B cell (primary cell): ENCODE measurements around the gene AGO3. TPM values are rescaled to one million over a fixed set of nuclear protein-coding genes. Genes with fewer than 3 reads are reported as not detected.

Experiments
- ATAC-seq: fragments of 200-7000 bp; cut with Tn5 transposase; one replicate; pipeline ENCODE4 v1.10.0; 2021; ENCODE audit warnings: low read depth, mild to moderate bottlenecking, moderate number of reproducible peaks, moderate library complexity
- CTCF ChIA-PET: fragments of 350-600 bp; sonication (Branson Sonifier 250); formaldehyde crosslinking; loops from one replicate; lab custom pipeline; 2021; ENCODE audit warnings: antibody characterized with exemption, inconsistent platforms; lab: Charles Lee
- POLR2A ChIA-PET: fragments of 350-600 bp; sonication (Branson Sonifier 250); formaldehyde crosslinking; loops from one replicate; lab custom pipeline; 2021; ENCODE audit warnings: antibody characterized with exemption; lab: Charles Lee
- DNase-seq: peaks from one replicate; pipeline ENCODE4 v3.0.0; 2013
- H2AFZ ChIP-seq: 2 replicates; pipeline ENCODE4 v1.6.1; 2012; ENCODE audit warnings: mild to moderate bottlenecking, low read depth, low read length; ENCODE audit not compliant: insufficient read depth, poor library complexity, severe bottlenecking
- H3K27ac ChIP-seq, 2 donors: 1 replicate in 1 of 2; 2 replicates in 1 of 2; pipeline ENCODE4 v1.5.1; 2012 to 2013; ENCODE audit warnings: low read length in 2 of 2, mild to moderate bottlenecking in 2 of 2, moderate library complexity in 1 of 2
- H3K27me3 ChIP-seq, 4 experiments: fragments of 200-600 bp in 1 of 4; sonication (generic) in 1 of 4; replicated peaks in 1 of 4; 1 replicate in 2 of 4; 2 replicates in 2 of 4; pipeline versions ENCODE4 v1.6.1 to v1.7.0; 2013 to 2016; ENCODE audit warnings: low read length in 3 of 4, mild to moderate bottlenecking in 2 of 4, mixed read lengths in 1 of 4, moderate library complexity in 1 of 4; ENCODE audit not compliant: insufficient read depth in 4 of 4, control insufficient read depth in 3 of 4; ENCODE audit errors: control extremely low read depth in 1 of 4
- H3K36me3 ChIP-seq, 2 experiments: replicated peaks in 1 of 2; 1 replicate in 1 of 2; 2 replicates in 1 of 2; pipeline versions ENCODE4 v1.6.1 to v1.7.1; 2013; ENCODE audit warnings: low read length in 1 of 2; ENCODE audit not compliant: insufficient read depth in 2 of 2, control insufficient read depth in 1 of 2; ENCODE audit errors: control extremely low read depth in 1 of 2, extremely low read depth in 1 of 2
- H3K4me1 ChIP-seq, 2 donors: fragments of 200-600 bp in 1 of 2; sonication (generic) in 1 of 2; 1 replicate in 1 of 2; 2 replicates in 1 of 2; pipeline versions ENCODE4 v1.5.1 to v1.6.1; 2013 to 2017; ENCODE audit warnings: low read length in 2 of 2; ENCODE audit not compliant: control insufficient read depth in 2 of 2, insufficient read depth in 2 of 2
- H3K4me2 ChIP-seq: replicated peaks from 2 replicates; pipeline ENCODE3; 2012; ENCODE audit warnings: mild to moderate bottlenecking, low read depth, low read length; ENCODE audit not compliant: poor library complexity, severe bottlenecking
- H3K4me3 ChIP-seq, 5 experiments: fragments of 200-600 bp in 1 of 5; sonication (generic) in 1 of 5; 1 replicate in 3 of 5; 2 replicates in 2 of 5; pipeline versions ENCODE4 v1.5.1 to v1.7.0; 2011 to 2016; ENCODE audit warnings: low read length in 4 of 5, mild to moderate bottlenecking in 4 of 5, low read depth in 2 of 5, control low read depth in 1 of 5, moderate library complexity in 1 of 5; ENCODE audit not compliant: insufficient read depth in 1 of 5; ENCODE audit errors: control extremely low read depth in 1 of 5, extremely low read depth in 1 of 5
- H3K79me2 ChIP-seq: fragments of 200-600 bp; sonication (generic); one replicate; pipeline ENCODE4 v1.6.0; 2016; ENCODE audit warnings: low read length; ENCODE audit not compliant: control insufficient read depth, insufficient read depth
- H3K9ac ChIP-seq: fragments of 200-600 bp; sonication (generic); 2 replicates; pipeline ENCODE4 v1.6.1; 2017; ENCODE audit warnings: mild to moderate bottlenecking, low read length, moderate library complexity
- H3K9me3 ChIP-seq, 3 donors: one replicate each; pipeline versions ENCODE4 v1.6.1 to v1.7.1; 2013; ENCODE audit warnings: low read length in 2 of 3; ENCODE audit not compliant: control insufficient read depth in 2 of 3, insufficient read depth in 1 of 3; ENCODE audit errors: control extremely low read depth in 1 of 3
- H4K20me1 ChIP-seq: 2 replicates; pipeline ENCODE4 v1.6.0; 2012; ENCODE audit warnings: mild to moderate bottlenecking, low read length; ENCODE audit not compliant: insufficient read depth, control insufficient read depth, poor library complexity, severe bottlenecking
- H3K27ac Mint-ChIP-seq: one replicate; pipeline ENCODE4 v1.8.0; 2021; ENCODE audit warnings: mixed read lengths
- H3K27me3 Mint-ChIP-seq: one replicate; pipeline ENCODE4 v1.8.0; 2021; ENCODE audit warnings: mixed read lengths
- H3K4me1 Mint-ChIP-seq: one replicate; pipeline ENCODE4 v1.8.0; 2021; ENCODE audit warnings: mixed read lengths
- H3K4me3 Mint-ChIP-seq: one replicate; pipeline ENCODE4 v1.8.0; 2021; ENCODE audit warnings: mixed read lengths
- H3K9me3 Mint-ChIP-seq: one replicate; pipeline ENCODE4 v1.8.0; 2022; ENCODE audit warnings: mixed read lengths; ENCODE audit not compliant: insufficient read depth
- EZH2 ChIP-seq: IDR thresholded peaks from 2 replicates; pipeline ENCODE4 v1.6.1; 2012; ENCODE audit warnings: borderline replicate concordance, low read depth, mild to moderate bottlenecking, moderate library complexity, low read length; ENCODE audit not compliant: insufficient read depth, poor library complexity, severe bottlenecking
- WGBS: methylation state at CpG from one replicate; pipeline ENCODE4 v1.1.5; 2013; ENCODE audit warnings: missing lambda C conversion rate; ENCODE audit not compliant: insufficient coverage; 5-methylcytosine and 5-hydroxymethylcytosine counted together
- intact Hi-C: fragments of 100-400 bp; cut with micrococcal nuclease; formaldehyde crosslinking; loops from one replicate; pipeline ENCODE4 v1.10.0; 2022
- polyA plus RNA-seq: library from polyadenylated mRNA; depleted of rRNA; stranded (reverse); fragments of >200 nt; gene quantifications from 2 replicates; pipeline ENCODE4 v1.2.3, GENCODE V29; 2012
- total RNA-seq, 2 donors: library from RNA; stranded (reverse); fragments of 120-200 nt in 1 of 2; gene quantifications; 1 replicate in 1 of 2; 2 replicates in 1 of 2; pipeline versions ENCODE4 v1.2.3 to v1.2.4, GENCODE V29; 2013 to 2022
- TF ChIP-seq, protein P1 (sequence below): fragments of 200-600 bp; IDR thresholded peaks from one replicate; pipeline ENCODE4 v1.8.0; 2022; ENCODE audit warnings: antibody characterized with exemption, mild to moderate bottlenecking

Gene AGO3
- total and polyA plus RNA-seq, 2 donors (not counting 1 experiment from before 2014, with no cell fraction given) = 5.1 to 44.9 TPM

- ATAC-seq (no peak), DNase-seq (no peak)
- Mint-ChIP-seq H3K27me3 (no peaks in the 10 kb centered on the region), H3K9me3 (no peaks in the 10 kb centered on the region), H3K4me1 (no peaks in the 10 kb centered on the region), H3K4me3 (no peak overlapping the region), H3K27ac (no peak overlapping the region)
- H3K4me3 ChIP-seq = no peak overlapping the region
- TF ChIP-seq, protein P1, sequence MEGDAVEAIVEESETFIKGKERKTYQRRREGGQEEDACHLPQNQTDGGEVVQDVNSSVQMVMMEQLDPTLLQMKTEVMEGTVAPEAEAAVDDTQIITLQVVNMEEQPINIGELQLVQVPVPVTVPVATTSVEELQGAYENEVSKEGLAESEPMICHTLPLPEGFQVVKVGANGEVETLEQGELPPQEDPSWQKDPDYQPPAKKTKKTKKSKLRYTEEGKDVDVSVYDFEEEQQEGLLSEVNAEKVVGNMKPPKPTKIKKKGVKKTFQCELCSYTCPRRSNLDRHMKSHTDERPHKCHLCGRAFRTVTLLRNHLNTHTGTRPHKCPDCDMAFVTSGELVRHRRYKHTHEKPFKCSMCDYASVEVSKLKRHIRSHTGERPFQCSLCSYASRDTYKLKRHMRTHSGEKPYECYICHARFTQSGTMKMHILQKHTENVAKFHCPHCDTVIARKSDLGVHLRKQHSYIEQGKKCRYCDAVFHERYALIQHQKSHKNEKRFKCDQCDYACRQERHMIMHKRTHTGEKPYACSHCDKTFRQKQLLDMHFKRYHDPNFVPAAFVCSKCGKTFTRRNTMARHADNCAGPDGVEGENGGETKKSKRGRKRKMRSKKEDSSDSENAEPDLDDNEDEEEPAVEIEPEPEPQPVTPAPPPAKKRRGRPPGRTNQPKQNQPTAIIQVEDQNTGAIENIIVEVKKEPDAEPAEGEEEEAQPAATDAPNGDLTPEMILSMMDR = no peak
- TF ChIP-seq EZH2 = no peak
- H3K36me3 ChIP-seq = no peaks in the 10 kb centered on the region
- H3K9ac ChIP-seq = no peak overlapping the region
- intact Hi-C loops = no loop called here
- POLR2A ChIA-PET = no interaction called here
- no peak overlapping the region for H3K4me2 ChIP-seq
- no peaks in the 10 kb centered on the region for H3K9me3 ChIP-seq
- no peak overlapping the region for H3K27ac ChIP-seq
- no peaks in the 10 kb centered on the region for H4K20me1 ChIP-seq
- no peak overlapping the region for H2AFZ ChIP-seq
- H3K79me2 ChIP-seq = no peaks in the 10 kb centered on the region
- H3K27me3 ChIP-seq = no peaks in the 10 kb centered on the region
- WGBS = no CpG with 5 or more reads among the region's 1 CpG
- CTCF ChIA-PET = no interaction called here
- H3K4me1 ChIP-seq = no peaks in the 10 kb centered on the region
Measured at GRCh38 chr1:36062315-36062714, 131.4 kb downstream of the AGO3 start.

DNA sequence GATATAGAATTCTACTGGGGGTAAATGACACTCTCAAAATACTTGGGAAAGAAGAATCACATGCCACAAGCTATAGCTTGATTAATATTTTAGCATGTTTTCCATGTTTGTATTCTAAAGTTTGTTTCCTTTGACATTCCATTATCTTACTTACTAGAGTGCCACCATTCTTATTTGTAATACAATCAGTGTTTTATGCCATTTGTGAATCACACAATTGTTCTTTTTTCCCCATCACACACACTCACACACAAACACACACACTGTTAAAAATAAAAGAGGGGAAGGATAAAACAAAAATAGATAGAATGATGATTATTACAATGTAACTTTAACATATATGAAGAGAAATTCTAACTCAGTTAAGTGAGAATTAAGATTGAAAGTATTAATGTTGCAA is 137.0 kb downstream of the AGO3 start:
- Histone ChIP-seq H3K9me3 (no peaks in the 10 kb centered on the region), H3K27ac (no peak overlapping the region), H3K4me3 (no peak overlapping the region), H2AFZ (no peak overlapping the region), H3K4me2 (no peak overlapping the region), H3K9ac (no peak overlapping the region), H4K20me1 (no peaks in the 10 kb centered on the region), H3K36me3 (no peaks in the 10 kb centered on the region), H3K27me3 (no peaks in the 10 kb centered on the region), H3K4me1 (no peaks in the 10 kb centered on the region), H3K79me2 (no peaks in the 10 kb centered on the region)
- Mint-ChIP-seq H3K27ac (no peak overlapping the region), H3K9me3 (no peaks in the 10 kb centered on the region), H3K4me3 (no peak overlapping the region), H3K4me1 (no peaks in the 10 kb centered on the region), H3K27me3 (no peaks in the 10 kb centered on the region)
- no peak for TF ChIP-seq EZH2
- ATAC-seq (no peak), DNase-seq (no peak)
- ChIA-PET CTCF (no interaction called here), POLR2A (no interaction called here)
- intact Hi-C loops = no loop called here
